ENCODE results near the gene BACH2. TPM values are rescaled to one million over a fixed set of nuclear protein-coding genes. Genes with fewer than 3 reads are reported as not detected.

BACH2 gene
- polyA plus RNA-seq, 1 donor (not counting 4 experiments of a cell fraction or from before 2014, with no cell fraction given): 0.50 TPM

- no peaks in the 10 kb centered on the region for H3K79me2 ChIP-seq (ENCODE audit: control insufficient read depth, insufficient read depth, low read length)
- TF ChIP-seq EZH2 (IDR thresholded peaks at IDR 0.05; ENCODE audit: low read length): no peak
- TF ChIP-seq CTCF (optimal IDR thresholded peaks at IDR 0.05 in 1 of 3, IDR thresholded peaks at IDR 0.05 in 1 of 3, conservative IDR thresholded peaks at IDR 0.05 in 1 of 3; ENCODE audit: extremely low read depth in 1 of 3, insufficient read depth in 2 of 3, low read length in 3 of 3): no peak
- H3K4me3 ChIP-seq (ENCODE audit: control insufficient read depth in 2 of 3, extremely low read depth in 1 of 3, insufficient read depth in 2 of 3, low read depth in 1 of 3, low read length in 3 of 3): no peak overlapping the region
- no peak overlapping the region for H2AFZ ChIP-seq (ENCODE audit: control insufficient read depth, low read length)
- no peak for FAIRE-seq
- H3K9me3 ChIP-seq (ENCODE audit: control insufficient read depth, low read depth, low read length): no peaks in the 10 kb centered on the region
- H3K9ac ChIP-seq (ENCODE audit: control insufficient read depth, extremely low read depth, insufficient read depth, low read length): no peak overlapping the region
- H3K9me1 ChIP-seq (ENCODE audit: control insufficient read depth, extremely low read depth, insufficient read depth, low read length): no peaks in the 10 kb centered on the region
- H3K27me3 ChIP-seq (ENCODE audit: control insufficient read depth, extremely low read depth, insufficient read depth, low read length): no peaks in the 10 kb centered on the region
- H3K27ac ChIP-seq (ENCODE audit: control insufficient read depth, insufficient read depth, low read length): no peak overlapping the region
- dilution Hi-C loops (cut with MboI; ENCODE audit: extremely low pct_ligation_motif_present, low sequenced_read_pairs): no loop called here
- no peaks in the 10 kb centered on the region for H3K36me3 ChIP-seq (ENCODE audit: control insufficient read depth in 2 of 2, extremely low read depth in 1 of 2, insufficient read depth in 2 of 2, low read length in 2 of 2)
- H3K4me2 ChIP-seq (ENCODE audit: control insufficient read depth, extremely low read depth, insufficient read depth, low read depth, low read length): no peak overlapping the region
- H4K20me1 ChIP-seq (ENCODE audit: control insufficient read depth, extremely low read depth, insufficient read depth, low read length): no peaks in the 10 kb centered on the region
- peaks cover 28% of the 10 kb centered on the region for H3K4me1 ChIP-seq (ENCODE audit: control insufficient read depth, extremely low read depth, insufficient read depth, low read length)
- no peak for DNase-seq (ENCODE audit: low read depth, low spot score)
These were observed 212.8 kb downstream of the BACH2 start for GRCh38 chr6:90083891-90084290.

- no peak for TF ChIP-seq CTCF (optimal IDR thresholded peaks at IDR 0.05 in 1 of 3, IDR thresholded peaks at IDR 0.05 in 1 of 3, conservative IDR thresholded peaks at IDR 0.05 in 1 of 3; ENCODE audit: extremely low read depth in 1 of 3, insufficient read depth in 2 of 3, low read length in 3 of 3)
- no peak for TF ChIP-seq EZH2 (IDR thresholded peaks at IDR 0.05; ENCODE audit: low read length)
- no peaks in the 10 kb centered on the region for H3K9me3 ChIP-seq (ENCODE audit: control insufficient read depth, low read depth, low read length)
- H3K79me2 ChIP-seq (ENCODE audit: control insufficient read depth, insufficient read depth, low read length): no peaks in the 10 kb centered on the region
- no peak overlapping the region for H3K4me3 ChIP-seq (ENCODE audit: control insufficient read depth in 2 of 3, extremely low read depth in 1 of 3, insufficient read depth in 2 of 3, low read depth in 1 of 3, low read length in 3 of 3)
- no peaks in the 10 kb centered on the region for H4K20me1 ChIP-seq (ENCODE audit: control insufficient read depth, extremely low read depth, insufficient read depth, low read length)
- no peaks in the 10 kb centered on the region for H3K9me1 ChIP-seq (ENCODE audit: control insufficient read depth, extremely low read depth, insufficient read depth, low read length)
- no peak overlapping the region for H3K9ac ChIP-seq (ENCODE audit: control insufficient read depth, extremely low read depth, insufficient read depth, low read length)
- H3K4me2 ChIP-seq (ENCODE audit: control insufficient read depth, extremely low read depth, insufficient read depth, low read depth, low read length): no peak overlapping the region
- DNase-seq (ENCODE audit: low read depth, low spot score): no peak
- no peaks in the 10 kb centered on the region for H3K36me3 ChIP-seq (ENCODE audit: control insufficient read depth in 2 of 2, extremely low read depth in 1 of 2, insufficient read depth in 2 of 2, low read length in 2 of 2)
- H3K4me1 ChIP-seq (ENCODE audit: control insufficient read depth, extremely low read depth, insufficient read depth, low read length): peaks cover 19% of the 10 kb centered on the region
- no peaks in the 10 kb centered on the region for H3K27me3 ChIP-seq (ENCODE audit: control insufficient read depth, extremely low read depth, insufficient read depth, low read length)
- dilution Hi-C loops (cut with MboI; ENCODE audit: extremely low pct_ligation_motif_present, low sequenced_read_pairs): no loop called here
- no peak overlapping the region for H2AFZ ChIP-seq (ENCODE audit: control insufficient read depth, low read length)
- FAIRE-seq: no peak
- H3K27ac ChIP-seq (ENCODE audit: control insufficient read depth, insufficient read depth, low read length): no peak overlapping the region
These were observed 213.8 kb downstream of the BACH2 start for GRCh38 chr6:90082847-90083246.

Measured in keratinocyte (primary cell).